DND-41 (cell line): ENCODE measurements around the gene PLAGL1.

ENCODE experiments used
- ATAC-seq: fragments of 200-7000 bp; cut with Tn5 transposase; 3 replicates; pipeline ENCODE4 v1.9.1; 2021; ENCODE audit warnings: low read depth; ENCODE audit not compliant: insufficient read depth
- DNase-seq: peaks from one replicate; pipeline ENCODE4 v3.0.0-alpha.2; 2020
- H2AFZ ChIP-seq: 2 replicates; pipeline ENCODE4 v1.6.0; 2012; ENCODE audit warnings: low read depth, low read length
- H3K27ac ChIP-seq: 2 replicates; pipeline ENCODE4 v1.5.1; 2012; ENCODE audit warnings: low read length, inconsistent platforms
- H3K27me3 ChIP-seq: fragments of 200-600 bp; sonication (generic); 2 replicates; pipeline ENCODE4 v1.6.0; 2012; ENCODE audit warnings: low read length, mild to moderate bottlenecking, inconsistent platforms; ENCODE audit not compliant: insufficient read depth, poor library complexity
- H3K36me3 ChIP-seq: 2 replicates; pipeline ENCODE4 v1.5.1; 2012; ENCODE audit warnings: low read length, inconsistent platforms; ENCODE audit not compliant: insufficient read depth
- H3K4me1 ChIP-seq: 2 replicates; pipeline ENCODE4 v1.5.1; 2012; ENCODE audit warnings: mild to moderate bottlenecking, low read length; ENCODE audit not compliant: insufficient read depth
- H3K4me2 ChIP-seq: 2 replicates; pipeline ENCODE4 v1.6.0; 2012; ENCODE audit warnings: mild to moderate bottlenecking, moderate library complexity, low read length, inconsistent platforms; ENCODE audit not compliant: insufficient read depth
- H3K4me3 ChIP-seq, 2 experiments: fragments of 200-600 bp in 1 of 2; shearing (Covaris generic) in 1 of 2; 2 replicates each; pipeline ENCODE4 v1.5.1; 2012 to 2016; ENCODE audit warnings: inconsistent platforms in 2 of 2, low read length in 2 of 2, mild to moderate bottlenecking in 2 of 2, low read depth in 1 of 2, moderate library complexity in 1 of 2
- H3K79me2 ChIP-seq: 2 replicates; pipeline ENCODE4 v1.6.0; 2012; ENCODE audit warnings: low read length, inconsistent platforms; ENCODE audit not compliant: insufficient read depth
- H3K9ac ChIP-seq: 2 replicates; pipeline ENCODE4 v1.6.0; 2012; ENCODE audit warnings: low read depth, mild to moderate bottlenecking, inconsistent platforms, low read length, moderate library complexity
- H3K9me3 ChIP-seq: 2 replicates; pipeline ENCODE4 v1.5.1; 2012; ENCODE audit warnings: low read length, moderate library complexity, mild to moderate bottlenecking, inconsistent platforms; ENCODE audit not compliant: insufficient read depth, severe bottlenecking
- H4K20me1 ChIP-seq: 2 replicates; pipeline ENCODE4 v1.6.0; 2012; ENCODE audit warnings: low read length; ENCODE audit not compliant: insufficient read depth
- CTCF ChIP-seq: IDR thresholded peaks from 2 replicates; pipeline ENCODE4 v1.5.1; 2012; ENCODE audit warnings: borderline replicate concordance, low read length, moderate library complexity, mild to moderate bottlenecking; ENCODE audit not compliant: poor library complexity, severe bottlenecking; ENCODE audit errors: extremely low read depth
- EZH2 ChIP-seq: IDR thresholded peaks from 3 replicates; pipeline ENCODE4 v1.6.1; 2012; ENCODE audit warnings: borderline replicate concordance, low read depth, mild to moderate bottlenecking, moderate library complexity, low read length, inconsistent platforms; ENCODE audit not compliant: severe bottlenecking

The PLAGL1 gene

GRCh38 chr6:143980921-143981320, 27.1 kb downstream of the PLAGL1 start:
- no peaks in the 10 kb centered on the region for H4K20me1 ChIP-seq
- H3K4me1 ChIP-seq: no peaks in the 10 kb centered on the region
- ATAC-seq: no peak
- no peak overlapping the region for H3K27ac ChIP-seq
- no peak overlapping the region for H3K9ac ChIP-seq
- DNase-seq: no peak
- no peak overlapping the region for H3K4me3 ChIP-seq
- H3K4me2 ChIP-seq: no peak overlapping the region
- H3K27me3 ChIP-seq: no peaks in the 10 kb centered on the region
- H3K36me3 ChIP-seq: no peaks in the 10 kb centered on the region
- TF ChIP-seq EZH2: no peak
- no peak for TF ChIP-seq CTCF
- H2AFZ ChIP-seq: no peak overlapping the region
- no peaks in the 10 kb centered on the region for H3K79me2 ChIP-seq
- no peaks in the 10 kb centered on the region for H3K9me3 ChIP-seq

- Histone ChIP-seq H3K4me3 (no peak overlapping the region), H3K4me2 (no peak overlapping the region), H3K27ac (no peak overlapping the region), H3K79me2 (no peaks in the 10 kb centered on the region), H3K27me3 (peaks cover 3% of the 10 kb centered on the region), H3K9ac (no peak overlapping the region), H3K4me1 (no peaks in the 10 kb centered on the region), H3K36me3 (no peaks in the 10 kb centered on the region), H2AFZ (no peak overlapping the region), H3K9me3 (no peaks in the 10 kb centered on the region), H4K20me1 (no peaks in the 10 kb centered on the region)
- ATAC-seq (no peak), DNase-seq (no peak)
- TF ChIP-seq CTCF (no peak), EZH2 (no peak)
These were observed 31.2 kb downstream of the PLAGL1 start for GRCh38 chr6:143976806-143977349.

DNA sequence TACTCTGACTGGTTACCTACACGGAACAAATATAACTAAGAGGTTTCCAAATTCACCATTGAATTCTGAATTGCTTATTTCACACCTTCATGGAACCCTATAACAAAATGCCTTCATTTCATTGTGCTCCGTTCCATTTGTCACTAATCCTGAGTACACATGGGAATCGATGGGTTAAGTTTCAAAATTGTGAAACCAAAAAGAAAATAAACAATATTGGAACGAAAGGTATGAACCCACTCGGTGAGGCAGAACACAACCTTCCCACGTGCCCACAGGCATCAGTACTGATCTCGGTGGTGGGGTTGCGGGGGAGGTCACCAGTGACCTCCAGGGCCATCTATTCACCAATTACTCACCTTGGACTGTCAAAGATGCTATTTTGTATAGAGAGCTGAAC, 34.0 kb downstream of the PLAGL1 start:
- Histone ChIP-seq H3K9ac (no peak overlapping the region), H3K4me2 (no peak overlapping the region), H3K36me3 (no peaks in the 10 kb centered on the region), H3K27me3 (peaks cover 3% of the 10 kb centered on the region), H2AFZ (no peak overlapping the region), H3K9me3 (no peaks in the 10 kb centered on the region), H3K4me1 (no peaks in the 10 kb centered on the region), H3K79me2 (no peaks in the 10 kb centered on the region), H3K27ac (no peak overlapping the region), H4K20me1 (no peaks in the 10 kb centered on the region), H3K4me3 (no peak overlapping the region)
- TF ChIP-seq CTCF (no peak), EZH2 (no peak)
- ATAC-seq (no peak), DNase-seq (no peak)
